ENCODE data around the gene CXorf49.
"Not testable (repeated sequence)": the region's sequence is repeated elsewhere in the genome, so short reads cannot be mapped to it uniquely, and the experiment has no call there.

The CXorf49 gene

GRCh38 chrX:71676068-71676795, 41.9 kb downstream of the CXorf49 start:
- DNase-seq; in situ Hi-C loops (cut with MboI; ENCODE audit: low pct_unique_long_range_greater_than_20kb, low sequenced_read_pairs): not testable (repeated sequence)

- in situ Hi-C loops (cut with MboI; ENCODE audit: low pct_unique_long_range_greater_than_20kb, low sequenced_read_pairs): not testable (repeated sequence)
These were observed 42.4 kb downstream of the CXorf49 start for GRCh38 chrX:71675636-71676035.

GRCh38 chrX:71671938-71672337, 46.1 kb downstream of the CXorf49 start:
- no peak for DNase-seq
- in situ Hi-C loops (cut with MboI; ENCODE audit: low pct_unique_long_range_greater_than_20kb, low sequenced_read_pairs): no loop called here

More at GRCh38 chrX:71675636-71676035, 42.4 kb downstream of the CXorf49 start:
- DNase-seq: not testable (repeated sequence)

- in situ Hi-C loops (cut with MboI; ENCODE audit: low pct_unique_long_range_greater_than_20kb, low sequenced_read_pairs): no loop called here
- peak; percentile 42 for DNase-seq
These were observed 46.9 kb downstream of the CXorf49 start for GRCh38 chrX:71671043-71671780.

- in situ Hi-C loops (cut with MboI; ENCODE audit: low pct_unique_long_range_greater_than_20kb, low sequenced_read_pairs): not testable (repeated sequence)
- DNase-seq: peak; percentile 68
These were observed 48.1 kb downstream of the CXorf49 start for GRCh38 chrX:71669947-71670346.

GRCh38 chrX:71669492-71669891, 48.6 kb downstream of the CXorf49 start:
- in situ Hi-C loops (cut with MboI; ENCODE audit: low pct_unique_long_range_greater_than_20kb, low sequenced_read_pairs): no loop called here

GRCh38 chrX:71668248-71668595, 49.9 kb downstream of the CXorf49 start:
- in situ Hi-C loops (cut with MboI; ENCODE audit: low pct_unique_long_range_greater_than_20kb, low sequenced_read_pairs): no loop called here
- DNase-seq: no peak

More at GRCh38 chrX:71669492-71669891, 48.6 kb downstream of the CXorf49 start:
- DNase-seq: no peak

- no peak for DNase-seq
- in situ Hi-C loops (cut with MboI; ENCODE audit: low pct_unique_long_range_greater_than_20kb, low sequenced_read_pairs): no loop called here
These were observed 50.5 kb downstream of the CXorf49 start, which contains the start of gene LOC101059915 for GRCh38 chrX:71667328-71668247. LOC101059915 (plus strand) TSS chrX:71667546.

- in situ Hi-C loops (cut with MboI; ENCODE audit: low pct_unique_long_range_greater_than_20kb, low sequenced_read_pairs): no loop called here
- no peak for DNase-seq
These were observed 51.6 kb downstream of the CXorf49 start for GRCh38 chrX:71666240-71667223.

GRCh38 chrX:71665747-71666146, 52.3 kb downstream of the CXorf49 start:
- in situ Hi-C loops (cut with MboI; ENCODE audit: low pct_unique_long_range_greater_than_20kb, low sequenced_read_pairs): no loop called here
- DNase-seq: no peak

- in situ Hi-C loops (cut with MboI; ENCODE audit: low pct_unique_long_range_greater_than_20kb, low sequenced_read_pairs): no loop called here
- no peak for DNase-seq
These were observed 53.1 kb downstream of the CXorf49 start for GRCh38 chrX:71664889-71665491.

All from KBM-7 (cell line).